GM21528 (cell line): ENCODE data around the gene FLRT1.

Source experiments
- ATAC-seq: cut with Tn5 transposase; IDR thresholded peaks from one replicate; pipeline ENCODE4 v1.9.1; 2021; ENCODE audit warnings: mild to moderate bottlenecking, moderate library complexity; ENCODE audit not compliant: unreplicated experiment, low FRiP score

Gene FLRT1

GRCh38 chr11:64006398-64006797 is 29.3 kb upstream of the FLRT1 start:
- ATAC-seq, result no peak

GRCh38 chr11:64007160-64007628 is 28.5 kb upstream of the FLRT1 start:
- ATAC-seq, result no peak

DNA sequence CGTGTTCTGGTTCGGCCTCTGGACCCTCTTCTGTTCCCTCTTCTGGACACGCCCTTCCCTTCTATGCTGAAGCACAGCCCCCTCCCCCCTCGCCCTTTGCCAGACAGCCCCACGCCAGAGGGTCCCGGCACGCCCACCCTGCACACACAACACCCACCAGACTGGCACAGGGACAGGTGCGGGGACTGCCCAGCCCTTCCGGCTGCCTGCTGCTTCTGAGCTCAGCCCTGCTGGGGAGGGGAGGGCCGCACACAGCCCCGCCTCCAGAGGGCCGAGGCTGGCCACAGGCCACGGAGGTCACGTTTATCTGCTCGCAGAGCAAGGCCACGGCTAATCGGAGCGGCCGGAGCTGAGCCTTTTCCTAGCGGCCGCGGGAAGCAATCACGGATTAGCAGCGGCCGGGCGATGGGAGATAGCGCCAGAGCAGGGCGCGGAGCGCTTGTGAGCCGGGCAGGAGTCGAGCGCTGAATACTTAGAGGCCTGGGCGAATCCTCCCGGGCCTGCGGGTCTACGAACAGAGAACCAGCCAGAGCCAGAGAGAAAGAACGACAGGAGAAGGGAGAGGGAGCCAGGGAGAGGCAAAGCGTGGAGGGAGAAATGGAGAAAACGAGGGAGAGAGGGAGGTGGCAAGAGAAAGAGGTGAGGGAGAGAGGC is 28.0 kb upstream of the FLRT1 start:
- no peak for ATAC-seq

GRCh38 chr11:64008283-64008913 is 27.3 kb upstream of the FLRT1 start:
- no peak for ATAC-seq

- no peak for ATAC-seq
Observed at GRCh38 chr11:64008914-64009633, 26.7 kb upstream of the FLRT1 start.

- no peak for ATAC-seq
Observed at GRCh38 chr11:64009710-64010109, 26.0 kb upstream of the FLRT1 start.

- no peak for ATAC-seq
Observed at GRCh38 chr11:64010783-64011182, 24.9 kb upstream of the FLRT1 start.

- ATAC-seq, result no peak
Observed at GRCh38 chr11:64011371-64011770, 24.4 kb upstream of the FLRT1 start.

- ATAC-seq, result no peak
Observed at GRCh38 chr11:64013141-64013896, 22.4 kb upstream of the FLRT1 start.

DNA sequence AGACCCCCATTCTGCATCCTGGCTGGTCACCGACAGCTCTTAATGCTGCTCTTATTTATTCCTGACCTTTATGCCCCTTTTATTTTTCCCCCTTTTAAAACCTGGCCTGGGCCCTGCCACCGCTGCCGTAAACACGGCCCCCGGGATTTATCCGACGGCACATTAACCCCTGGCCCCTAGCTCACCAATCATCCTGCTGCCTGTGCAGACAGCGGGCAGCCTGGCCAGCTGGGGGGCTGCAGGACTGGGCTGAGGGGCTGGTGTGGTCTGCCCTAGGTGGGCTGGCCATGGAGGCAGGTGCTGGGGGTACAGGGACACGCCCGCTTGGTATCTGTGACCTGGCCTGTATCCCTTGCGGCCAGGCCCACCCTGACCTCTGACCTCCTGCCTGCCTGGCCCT is 21.4 kb upstream of the FLRT1 start:
- ATAC-seq, result no peak

DNA sequence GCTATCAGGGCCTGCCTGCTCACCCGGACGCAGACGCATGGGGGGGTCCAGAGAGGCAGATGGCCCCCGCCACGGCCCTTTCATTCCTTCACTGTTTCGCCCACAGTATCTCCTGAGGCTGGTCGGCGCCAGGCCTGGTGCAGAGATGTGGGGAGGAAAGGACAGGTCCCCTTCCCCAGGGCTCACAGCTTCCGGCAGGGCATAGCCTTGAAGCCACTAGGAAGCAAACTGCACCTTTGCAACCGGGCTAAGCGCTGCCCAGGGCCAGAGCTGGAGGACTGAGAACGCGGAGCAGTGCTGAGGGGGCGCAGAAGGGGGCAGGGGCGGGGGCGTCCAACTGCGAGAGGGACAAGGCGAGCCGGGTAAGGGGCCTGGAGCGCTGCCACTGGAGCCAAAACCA is 20.2 kb upstream of the FLRT1 start:
- ATAC-seq, result no peak

GRCh38 chr11:64015935-64016845 is 19.5 kb upstream of the FLRT1 start:
- ATAC-seq, result no peak

DNA sequence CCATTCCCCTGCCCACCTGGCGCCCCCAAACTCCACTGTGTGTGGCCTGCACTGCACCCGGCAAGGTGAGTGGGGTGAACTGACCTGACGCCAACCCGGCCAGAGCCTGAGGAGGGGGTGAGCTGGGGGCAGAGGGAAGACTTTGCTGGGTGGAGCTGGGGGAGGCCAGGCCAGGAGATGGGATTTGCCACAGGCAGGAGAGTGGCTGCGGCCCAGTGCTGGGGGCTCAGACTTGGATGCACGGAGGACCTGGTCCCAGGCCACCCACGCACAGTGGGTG is 17.8 kb upstream of the FLRT1 start:
- no peak for ATAC-seq

GRCh38 chr11:64018310-64018709 is 17.4 kb upstream of the FLRT1 start:
- ATAC-seq, result no peak

- ATAC-seq, result no peak
Observed at GRCh38 chr11:64019106-64020037, 16.4 kb upstream of the FLRT1 start.

DNA sequence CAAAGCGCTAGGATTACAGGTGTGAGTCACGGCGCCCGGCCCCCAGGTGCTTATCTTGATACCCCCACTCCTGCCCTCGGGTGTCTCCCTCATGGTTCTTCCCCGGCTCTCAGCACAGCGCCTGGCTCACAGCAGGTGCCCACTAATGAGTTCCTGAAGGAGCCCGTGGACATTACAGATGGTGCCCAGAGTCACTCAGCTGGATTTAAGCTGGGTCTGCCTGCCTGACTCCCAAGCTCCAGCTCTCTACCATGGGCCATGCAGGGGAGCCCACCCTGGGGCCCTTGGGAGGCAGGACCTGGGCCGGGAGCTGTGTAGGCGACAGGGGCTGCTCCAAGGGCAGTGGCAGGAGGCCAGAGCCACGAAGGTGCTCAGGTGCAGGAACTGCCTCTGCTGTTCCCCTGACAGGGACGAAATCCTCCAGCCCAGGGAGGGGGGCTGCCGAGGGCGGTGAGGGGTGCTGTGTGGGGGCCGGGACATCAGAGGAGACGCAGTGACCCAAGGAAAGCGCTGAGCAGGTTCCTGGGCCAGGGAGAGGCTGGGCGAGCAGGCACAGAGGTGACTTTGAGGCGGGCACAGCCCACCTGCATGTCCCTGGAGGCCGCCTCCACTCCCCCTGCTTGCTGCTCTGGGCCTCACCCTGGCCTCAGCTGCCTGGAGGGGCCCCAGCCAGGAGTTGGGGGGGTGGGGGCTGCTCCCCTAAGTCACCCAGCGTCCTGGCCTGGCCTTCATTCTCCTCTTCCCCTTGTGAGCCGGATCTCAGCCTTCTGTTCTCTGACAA is 14.6 kb upstream of the FLRT1 start:
- no peak for ATAC-seq

DNA sequence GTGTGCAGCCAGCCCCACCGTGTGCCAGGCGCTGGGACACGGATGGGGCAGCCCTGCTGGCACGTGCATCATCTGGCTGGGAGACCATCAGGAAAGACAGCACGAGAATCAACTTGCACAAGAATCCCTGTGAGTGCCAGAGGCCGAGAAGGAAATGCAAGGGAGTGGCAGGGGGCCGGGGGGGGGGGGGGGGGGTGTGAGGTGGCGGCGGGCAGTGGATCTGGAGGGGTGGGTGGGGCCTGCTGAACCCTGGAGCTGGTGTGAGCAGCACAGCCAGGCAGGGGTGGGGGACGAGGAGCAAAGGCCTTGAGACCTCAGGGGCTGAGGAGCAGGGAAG is 14.0 kb upstream of the FLRT1 start:
- no peak for ATAC-seq

DNA sequence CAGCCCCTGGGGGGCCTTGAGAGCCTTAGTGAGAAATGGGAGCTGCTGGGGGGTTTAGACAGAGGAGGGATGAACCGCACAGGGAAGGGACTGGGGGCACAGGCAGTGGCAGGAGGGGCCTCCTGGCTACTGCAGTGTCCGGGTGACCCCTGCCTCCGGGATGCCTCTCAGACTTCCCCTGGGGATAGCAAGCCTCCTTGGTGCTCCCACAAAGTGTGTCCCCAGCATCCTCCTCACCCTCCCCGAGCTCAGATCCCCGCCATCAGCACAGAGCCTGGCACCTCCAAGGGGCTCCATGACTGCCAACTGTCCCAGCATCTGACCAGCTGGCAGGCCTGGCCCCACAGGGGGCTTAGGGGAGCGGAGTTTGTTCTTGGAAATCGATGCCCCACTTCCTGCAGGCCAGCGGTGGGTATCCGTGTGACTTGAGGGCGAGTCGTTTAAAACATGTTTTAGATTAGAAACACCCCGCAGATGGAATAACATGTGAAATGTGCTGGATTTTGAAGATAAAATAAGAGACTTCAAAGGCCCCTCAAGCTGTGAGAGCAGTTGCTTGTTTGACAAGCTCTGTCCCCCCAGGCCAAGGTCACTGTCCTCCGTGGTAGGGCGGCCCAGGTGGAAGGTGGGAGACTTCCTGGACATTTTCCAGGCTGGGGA is 13.5 kb upstream of the FLRT1 start:
- ATAC-seq, result no peak
